Upper lobe of right lung (tissue), 1 donor: ENCODE data around the gene DIP2A. TPM values are rescaled to one million over a fixed set of nuclear protein-coding genes. Genes with fewer than 3 reads are reported as not detected.
"Not testable (repeated sequence)": the region's sequence is repeated elsewhere in the genome, so short reads cannot be mapped to it uniquely, and the experiment has no call there.

ENCODE experiments used
- ATAC-seq: fragments of 200-7000 bp; cut with Tn5 transposase; one replicate; pipeline ENCODE4 v1.9.1; 2020; ENCODE audit warnings: mild to moderate bottlenecking, moderate library complexity
- DNase-seq: peaks from one replicate; pipeline ENCODE4 v3.0.0-alpha.2; 2020
- H3K27ac ChIP-seq: fragments of 200-600 bp; one replicate; pipeline ENCODE4 v1.8.0; 2022
- H3K27me3 ChIP-seq: fragments of 200-600 bp; one replicate; pipeline ENCODE4 v1.8.0; 2022; ENCODE audit warnings: mild to moderate bottlenecking
- H3K36me3 ChIP-seq: fragments of 200-600 bp; one replicate; pipeline ENCODE4 v1.8.0; 2022
- H3K4me1 ChIP-seq: fragments of 200-600 bp; one replicate; pipeline ENCODE4 v1.8.0; 2022
- H3K4me3 ChIP-seq: fragments of 200-600 bp; one replicate; pipeline ENCODE4 v1.8.0; 2022; ENCODE audit warnings: mild to moderate bottlenecking
- H3K9me3 ChIP-seq: fragments of 200-600 bp; one replicate; pipeline ENCODE4 v1.8.0; 2022
- CTCF ChIP-seq: fragments of 200-600 bp; IDR thresholded peaks from one replicate; pipeline ENCODE4 v1.8.0; 2022; ENCODE audit warnings: antibody characterized with exemption
- intact Hi-C: fragments of 100-400 bp; cut with DNase I; formaldehyde crosslinking; loops from one replicate; pipeline ENCODE4 v1.11.0; 2022
- total RNA-seq: library from RNA; stranded (reverse); fragmentation: NEBNext Ultra II Directional; extraction: Animal tissue kit (Norgen Biotek cat#: 25700); gene quantifications from one replicate; pipeline ENCODE4 v1.2.1, GENCODE V29; 2021
- donor health status: DM: no; HTN: yes; CAD: no; lungs with severe emphysema.

The DIP2A gene
- total RNA-seq, 1 donor from 2014 or later = 35.6 TPM

GRCh38 chr21:46431884-46432488 lies 26.7 kb upstream of the DIP2A start:
- no peaks in the 10 kb centered on the region for H3K4me1 ChIP-seq
- peaks cover 51% of the 10 kb centered on the region for H3K36me3 ChIP-seq
- ATAC-seq = peak; percentile 77
- intact Hi-C loops = no loop called here
- H3K27ac ChIP-seq = no peak overlapping the region
- DNase-seq = peak; percentile 75
- no peak overlapping the region for H3K4me3 ChIP-seq
- H3K9me3 ChIP-seq = no peaks in the 10 kb centered on the region
- TF ChIP-seq CTCF = no peak
- H3K27me3 ChIP-seq = no peaks in the 10 kb centered on the region

- H3K9me3 ChIP-seq, ATAC-seq, H3K4me1 ChIP-seq, H3K27me3 ChIP-seq, DNase-seq, H3K4me3 ChIP-seq, intact Hi-C loops, H3K27ac ChIP-seq: not testable (repeated sequence)
- peaks cover 57% of the 10 kb centered on the region for H3K36me3 ChIP-seq
Observed at GRCh38 chr21:46433116-46433515, 25.6 kb upstream of the DIP2A start.

GRCh38 chr21:46434322-46434958 lies 24.3 kb upstream of the DIP2A start:
- no peak for ATAC-seq
- no peak for DNase-seq
- H3K36me3 ChIP-seq = peaks cover 59% of the 10 kb centered on the region

GRCh38 chr21:46435786-46436227 lies 22.9 kb upstream of the DIP2A start:
- intact Hi-C loops = no loop called here
- peaks cover 58% of the 10 kb centered on the region for H3K36me3 ChIP-seq

More at GRCh38 chr21:46434322-46434958, 24.3 kb upstream of the DIP2A start:
- Histone ChIP-seq H3K27me3 (no peaks in the 10 kb centered on the region), H3K27ac (no peak overlapping the region), H3K9me3 (no peaks in the 10 kb centered on the region), H3K4me1 (no peaks in the 10 kb centered on the region), H3K4me3 (no peak overlapping the region)
- intact Hi-C loops = no loop called here
- TF ChIP-seq CTCF = no peak

GRCh38 chr21:46436621-46437020 lies 22.1 kb upstream of the DIP2A start:
- H3K4me3 ChIP-seq = no peak overlapping the region
- H3K9me3 ChIP-seq = no peaks in the 10 kb centered on the region
- no peak for TF ChIP-seq CTCF
- ATAC-seq (no peak), DNase-seq (no peak)
- H3K4me1 ChIP-seq = no peaks in the 10 kb centered on the region
- no peaks in the 10 kb centered on the region for H3K27me3 ChIP-seq
- intact Hi-C loops = no loop called here
- H3K27ac ChIP-seq = no peak overlapping the region
- H3K36me3 ChIP-seq = peaks cover 59% of the 10 kb centered on the region

More at GRCh38 chr21:46435786-46436227, 22.9 kb upstream of the DIP2A start:
- ATAC-seq (no peak), DNase-seq (no peak)
- no peaks in the 10 kb centered on the region for H3K9me3 ChIP-seq
- no peak overlapping the region for H3K4me3 ChIP-seq
- no peaks in the 10 kb centered on the region for H3K4me1 ChIP-seq
- TF ChIP-seq CTCF = no peak
- H3K27ac ChIP-seq = no peak overlapping the region
- H3K27me3 ChIP-seq = no peaks in the 10 kb centered on the region

GRCh38 chr21:46437096-46437498 lies 21.6 kb upstream of the DIP2A start:
- ATAC-seq = no peak

More at GRCh38 chr21:46437096-46437498, 21.6 kb upstream of the DIP2A start:
- H3K4me1 ChIP-seq = no peaks in the 10 kb centered on the region
- DNase-seq = no peak
- H3K9me3 ChIP-seq = no peaks in the 10 kb centered on the region
- intact Hi-C loops = no loop called here
- no peaks in the 10 kb centered on the region for H3K27me3 ChIP-seq
- no peak overlapping the region for H3K4me3 ChIP-seq
- no peak for TF ChIP-seq CTCF
- no peak overlapping the region for H3K27ac ChIP-seq
- peaks cover 59% of the 10 kb centered on the region for H3K36me3 ChIP-seq
